Nephron progenitor cell (in vitro differentiated cells): Measurements from ENCODE around the gene CRIP1.
A peak's percentile ranks its signal among the peaks of the same experiment; 100 is the strongest.

Experiments used
- DNase-seq: peaks from one replicate; pipeline ENCODE4 v3.0.0; 2021
- H3K27ac Mint-ChIP-seq: 2 replicates; pipeline ENCODE4 v1.8.0; 2021; ENCODE audit warnings: mild to moderate bottlenecking, moderate library complexity, mixed read lengths
- H3K27me3 Mint-ChIP-seq: 2 replicates; pipeline ENCODE4 v1.8.0; 2021; ENCODE audit warnings: mild to moderate bottlenecking, low read depth, mixed read lengths; ENCODE audit not compliant: poor library complexity
- H3K36me3 Mint-ChIP-seq: 2 replicates; pipeline ENCODE4 v1.8.0; 2021; ENCODE audit warnings: low read depth, mixed read lengths
- H3K4me1 Mint-ChIP-seq: 2 replicates; pipeline ENCODE4 v1.8.0; 2021; ENCODE audit warnings: mixed read lengths
- H3K4me3 Mint-ChIP-seq: 2 replicates; pipeline ENCODE4 v1.8.0; 2021; ENCODE audit warnings: mild to moderate bottlenecking, moderate library complexity, mixed read lengths
- H3K9me3 Mint-ChIP-seq: 2 replicates; pipeline ENCODE4 v1.8.0; 2021; ENCODE audit warnings: mild to moderate bottlenecking, moderate library complexity, mixed read lengths
- TF ChIP-seq, protein P1 (sequence below): fragments of 200-600 bp; sonication (generic); IDR thresholded peaks from 2 replicates; pipeline ENCODE4 v1.5.0; 2021; ENCODE audit warnings: antibody characterized with exemption

Gene CRIP1

DNA sequence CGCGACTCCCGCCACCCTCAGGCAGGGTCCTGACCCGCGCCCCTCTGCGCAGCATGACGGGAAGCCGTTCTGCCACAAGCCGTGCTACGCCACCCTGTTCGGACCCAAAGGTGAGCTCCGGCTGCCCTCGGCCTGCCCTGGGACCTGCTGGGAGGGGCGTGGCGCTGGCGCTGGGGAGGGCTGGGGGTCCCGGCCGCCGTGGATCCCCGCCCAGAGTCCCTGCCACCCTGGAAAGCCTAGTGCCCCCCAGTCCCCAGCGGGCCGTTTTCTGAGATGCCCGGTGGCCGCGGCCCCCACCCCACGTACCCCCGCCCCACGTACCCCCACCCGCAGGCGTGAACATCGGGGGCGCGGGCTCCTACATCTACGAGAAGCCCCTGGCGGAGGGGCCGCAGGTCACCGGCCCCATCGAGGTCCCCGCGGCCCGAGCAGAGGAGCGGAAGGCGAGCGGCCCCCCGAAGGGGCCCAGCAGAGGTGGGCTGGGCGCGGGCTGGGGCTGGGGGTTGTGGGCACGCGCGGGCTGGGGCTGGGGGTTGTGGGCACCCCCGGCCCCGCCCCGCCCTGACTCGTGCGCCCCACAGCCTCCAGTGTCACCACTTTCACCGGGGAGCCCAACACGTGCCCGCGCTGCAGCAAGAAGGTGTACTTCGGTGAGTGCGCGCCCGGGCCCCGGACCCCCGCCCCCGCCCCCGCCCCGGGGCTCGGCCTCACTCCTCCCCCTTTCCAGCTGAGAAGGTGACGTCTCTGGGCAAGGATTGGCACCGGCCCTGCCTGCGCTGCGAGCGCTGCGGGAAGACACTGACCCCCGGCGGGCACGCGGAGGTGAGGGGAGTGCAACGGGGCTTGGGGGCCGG lies 8.1 kb upstream of the CRIP1 start:
- H3K27me3 Mint-ChIP-seq = peaks cover 64% of the 10 kb centered on the region
- peaks cover 3% of the 10 kb centered on the region for H3K9me3 Mint-ChIP-seq
- TF ChIP-seq, protein P1, sequence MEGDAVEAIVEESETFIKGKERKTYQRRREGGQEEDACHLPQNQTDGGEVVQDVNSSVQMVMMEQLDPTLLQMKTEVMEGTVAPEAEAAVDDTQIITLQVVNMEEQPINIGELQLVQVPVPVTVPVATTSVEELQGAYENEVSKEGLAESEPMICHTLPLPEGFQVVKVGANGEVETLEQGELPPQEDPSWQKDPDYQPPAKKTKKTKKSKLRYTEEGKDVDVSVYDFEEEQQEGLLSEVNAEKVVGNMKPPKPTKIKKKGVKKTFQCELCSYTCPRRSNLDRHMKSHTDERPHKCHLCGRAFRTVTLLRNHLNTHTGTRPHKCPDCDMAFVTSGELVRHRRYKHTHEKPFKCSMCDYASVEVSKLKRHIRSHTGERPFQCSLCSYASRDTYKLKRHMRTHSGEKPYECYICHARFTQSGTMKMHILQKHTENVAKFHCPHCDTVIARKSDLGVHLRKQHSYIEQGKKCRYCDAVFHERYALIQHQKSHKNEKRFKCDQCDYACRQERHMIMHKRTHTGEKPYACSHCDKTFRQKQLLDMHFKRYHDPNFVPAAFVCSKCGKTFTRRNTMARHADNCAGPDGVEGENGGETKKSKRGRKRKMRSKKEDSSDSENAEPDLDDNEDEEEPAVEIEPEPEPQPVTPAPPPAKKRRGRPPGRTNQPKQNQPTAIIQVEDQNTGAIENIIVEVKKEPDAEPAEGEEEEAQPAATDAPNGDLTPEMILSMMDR = no peak
- H3K27ac Mint-ChIP-seq = no peak overlapping the region
- peaks cover 30% of the 10 kb centered on the region for H3K4me1 Mint-ChIP-seq
- no peak overlapping the region for H3K4me3 Mint-ChIP-seq
- no peaks in the 10 kb centered on the region for H3K36me3 Mint-ChIP-seq
- peak; percentile 48 for DNase-seq

DNA sequence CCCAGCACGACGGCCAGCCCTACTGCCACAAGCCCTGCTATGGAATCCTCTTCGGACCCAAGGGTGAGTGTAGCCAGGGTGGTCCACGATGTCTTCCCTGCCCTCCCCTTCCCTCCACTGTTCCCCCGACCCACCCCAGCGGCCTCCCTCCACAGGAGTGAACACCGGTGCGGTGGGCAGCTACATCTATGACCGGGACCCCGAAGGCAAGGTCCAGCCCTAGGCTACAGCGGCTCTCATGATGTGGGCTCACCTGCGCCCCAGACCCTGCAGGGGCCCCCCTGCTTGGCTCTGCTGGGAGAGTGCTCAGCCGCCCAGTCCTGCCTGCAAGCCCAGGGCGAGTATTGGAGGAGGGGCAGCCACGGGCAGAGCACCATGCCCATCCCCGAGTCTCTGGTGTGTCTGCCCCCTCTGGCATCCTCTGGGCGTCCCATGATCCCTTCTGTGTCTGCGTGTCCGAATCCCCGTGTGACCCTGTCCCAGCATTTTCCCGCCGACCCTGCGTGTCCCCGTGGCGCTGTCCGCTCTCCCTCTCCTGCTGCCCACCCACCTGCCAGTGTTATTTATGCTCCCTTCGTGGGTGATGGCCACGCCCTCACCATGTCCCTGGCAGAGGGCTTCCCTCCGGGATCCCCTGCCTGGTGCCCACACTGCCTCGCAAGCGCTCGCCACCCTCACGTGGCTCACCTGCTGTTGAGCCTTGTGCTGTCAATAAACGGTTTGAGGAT lies 7.1 kb upstream of the CRIP1 start:
- no peak for DNase-seq
- H3K36me3 Mint-ChIP-seq = no peaks in the 10 kb centered on the region
- no peak overlapping the region for H3K27ac Mint-ChIP-seq
- peaks cover 35% of the 10 kb centered on the region for H3K4me1 Mint-ChIP-seq
- TF ChIP-seq, protein P1 = no peak
- peaks cover 71% of the 10 kb centered on the region for H3K27me3 Mint-ChIP-seq
- H3K4me3 Mint-ChIP-seq = no peak overlapping the region
- peaks cover 3% of the 10 kb centered on the region for H3K9me3 Mint-ChIP-seq

DNA sequence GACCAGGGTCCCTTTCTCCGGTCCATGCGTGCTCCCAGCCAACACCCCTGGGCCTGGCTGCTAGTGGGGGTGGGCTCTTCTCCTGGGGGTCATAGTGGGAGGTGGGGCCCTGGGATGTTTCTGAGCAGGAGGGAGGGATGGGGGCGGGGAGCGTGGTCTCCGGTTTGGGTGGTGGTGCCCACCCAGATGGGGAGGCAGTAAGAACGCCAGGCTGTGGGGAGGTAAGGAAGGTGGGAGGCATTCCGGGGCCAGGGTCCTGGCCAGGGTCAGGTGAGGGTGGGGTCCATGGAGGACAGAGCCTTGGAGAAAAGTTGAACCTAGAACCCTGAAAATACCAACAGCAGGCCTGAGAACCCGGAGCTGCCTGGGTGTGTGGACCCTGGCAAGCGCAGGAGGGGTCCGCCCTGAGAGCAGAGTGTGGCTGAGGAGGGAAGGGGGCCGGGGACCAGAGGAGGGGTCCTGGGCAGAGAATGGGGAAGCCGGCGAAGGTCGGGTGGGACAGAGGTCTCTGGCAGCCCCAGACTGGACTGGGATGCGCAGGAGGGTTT lies 6.4 kb upstream of the CRIP1 start:
- H3K9me3 Mint-ChIP-seq = peaks cover 3% of the 10 kb centered on the region
- H3K4me1 Mint-ChIP-seq = peaks cover 36% of the 10 kb centered on the region
- no peak overlapping the region for H3K4me3 Mint-ChIP-seq
- DNase-seq = no peak
- peaks cover 77% of the 10 kb centered on the region for H3K27me3 Mint-ChIP-seq
- TF ChIP-seq, protein P1 = no peak
- H3K27ac Mint-ChIP-seq = no peak overlapping the region
- no peaks in the 10 kb centered on the region for H3K36me3 Mint-ChIP-seq

DNA sequence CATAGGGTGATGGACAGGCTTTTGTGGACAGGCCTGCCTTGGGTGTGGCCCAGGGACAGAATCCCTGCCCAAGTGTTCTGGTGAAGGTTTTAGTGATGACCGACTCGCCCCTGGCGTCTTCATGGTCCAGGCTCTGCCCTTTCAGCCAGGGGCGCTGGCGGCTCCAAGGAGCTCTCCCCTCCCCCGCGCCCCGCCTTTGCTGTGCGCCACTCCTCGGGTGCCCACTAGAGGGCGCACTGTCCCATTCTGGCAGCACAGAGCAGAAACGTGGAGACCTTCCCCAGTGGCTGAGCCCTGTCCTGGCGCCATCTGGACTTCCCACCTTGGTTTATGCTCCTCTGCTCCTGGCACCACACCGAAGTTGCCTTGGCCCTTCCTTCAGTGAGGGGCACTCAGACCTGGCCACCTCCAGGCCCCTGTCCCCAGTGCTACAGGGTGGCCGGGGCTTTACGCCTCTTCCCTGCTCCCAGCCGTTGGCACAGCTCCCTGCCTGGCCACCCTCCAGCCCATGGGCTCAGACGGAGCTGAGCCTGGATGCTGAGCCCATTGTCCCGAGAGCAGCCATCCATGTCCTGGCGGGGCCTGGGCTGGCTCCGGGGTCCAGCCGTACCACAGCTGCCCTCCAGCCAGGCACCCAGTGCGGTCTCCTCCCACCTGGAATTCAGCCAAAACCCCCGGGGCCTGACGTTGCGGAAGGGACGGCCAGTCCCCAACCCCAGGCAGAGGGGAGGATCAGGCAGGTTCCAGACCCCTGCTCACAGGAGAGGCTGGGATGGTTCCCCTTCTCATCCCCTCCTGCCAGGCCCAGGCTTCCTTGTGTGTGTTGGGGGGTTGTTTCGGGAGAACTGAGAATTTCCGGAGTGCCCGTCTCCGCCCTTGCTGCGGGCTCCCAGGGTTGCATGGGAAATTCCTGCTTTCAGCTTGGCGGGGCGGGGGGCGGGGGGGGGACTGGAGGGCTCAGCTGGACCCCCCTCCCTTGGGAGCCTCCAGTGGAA lies 5.6 kb upstream of the CRIP1 start:
- H3K4me1 Mint-ChIP-seq = peaks cover 41% of the 10 kb centered on the region
- peaks cover 3% of the 10 kb centered on the region for H3K9me3 Mint-ChIP-seq
- H3K4me3 Mint-ChIP-seq = peak overlapping the region; percentile 18
- DNase-seq = peak; percentile 95
- TF ChIP-seq, protein P1 = peak; percentile 99
- no peak overlapping the region for H3K27ac Mint-ChIP-seq
- H3K36me3 Mint-ChIP-seq = no peaks in the 10 kb centered on the region
- H3K27me3 Mint-ChIP-seq = peaks cover 77% of the 10 kb centered on the region

DNA sequence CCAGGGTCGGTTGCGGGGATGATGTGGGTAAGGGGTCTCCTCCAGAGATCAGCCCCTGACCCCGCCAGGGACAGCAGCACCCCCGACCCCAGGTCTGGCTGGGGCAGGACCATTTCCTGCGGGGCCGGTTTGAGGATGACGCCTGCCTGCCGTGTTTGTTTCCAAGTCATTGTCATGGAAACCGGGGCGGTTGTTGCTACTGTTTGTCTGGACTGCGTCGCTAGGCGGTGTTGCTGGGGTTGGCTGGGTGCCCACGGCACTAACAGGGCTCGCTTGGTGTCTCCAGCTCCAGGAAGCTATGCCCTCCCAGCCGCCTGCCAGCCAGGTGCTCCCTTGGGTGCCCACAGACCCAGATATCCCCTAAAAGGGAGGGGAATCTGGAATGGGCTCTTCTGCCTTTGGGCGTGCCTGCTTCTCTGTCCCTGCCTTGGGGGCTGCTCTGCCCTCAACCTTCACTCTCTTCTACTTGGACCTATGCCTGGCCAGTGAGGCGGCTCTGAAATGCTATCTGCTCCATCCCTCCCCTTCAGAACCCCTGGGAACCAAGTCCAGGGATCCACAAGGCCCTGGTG lies 4.7 kb upstream of the CRIP1 start:
- TF ChIP-seq, protein P1 = no peak
- Mint-ChIP-seq H3K27me3 (peaks cover 84% of the 10 kb centered on the region), H3K9me3 (peaks cover 3% of the 10 kb centered on the region), H3K4me3 (peak overlapping the region; percentile 70), H3K36me3 (no peaks in the 10 kb centered on the region), H3K27ac (peak overlapping the region; percentile 99), H3K4me1 (peaks cover 40% of the 10 kb centered on the region)
- DNase-seq = peak; percentile 78
